AG09309 (cell line): ENCODE results near the gene FNBP1L.

ENCODE experiments used
- DNase-seq: peaks from one replicate; pipeline ENCODE4 v3.0.0-alpha.2; 2010; ENCODE audit warnings: low read depth
- H3K4me3 ChIP-seq: 2 replicates; pipeline ENCODE4 v1.5.1; 2011; ENCODE audit warnings: mild to moderate bottlenecking, low read depth, low read length, moderate library complexity; ENCODE audit not compliant: control insufficient read depth
- TF ChIP-seq, protein P1 (sequence below): IDR thresholded peaks from 2 replicates; pipeline ENCODE4 v1.5.1; 2011; ENCODE audit warnings: mild to moderate bottlenecking, low read depth, low read length, inconsistent platforms; ENCODE audit not compliant: insufficient read depth, control insufficient read depth; ENCODE audit errors: missing control alignments

FNBP1L gene

DNA sequence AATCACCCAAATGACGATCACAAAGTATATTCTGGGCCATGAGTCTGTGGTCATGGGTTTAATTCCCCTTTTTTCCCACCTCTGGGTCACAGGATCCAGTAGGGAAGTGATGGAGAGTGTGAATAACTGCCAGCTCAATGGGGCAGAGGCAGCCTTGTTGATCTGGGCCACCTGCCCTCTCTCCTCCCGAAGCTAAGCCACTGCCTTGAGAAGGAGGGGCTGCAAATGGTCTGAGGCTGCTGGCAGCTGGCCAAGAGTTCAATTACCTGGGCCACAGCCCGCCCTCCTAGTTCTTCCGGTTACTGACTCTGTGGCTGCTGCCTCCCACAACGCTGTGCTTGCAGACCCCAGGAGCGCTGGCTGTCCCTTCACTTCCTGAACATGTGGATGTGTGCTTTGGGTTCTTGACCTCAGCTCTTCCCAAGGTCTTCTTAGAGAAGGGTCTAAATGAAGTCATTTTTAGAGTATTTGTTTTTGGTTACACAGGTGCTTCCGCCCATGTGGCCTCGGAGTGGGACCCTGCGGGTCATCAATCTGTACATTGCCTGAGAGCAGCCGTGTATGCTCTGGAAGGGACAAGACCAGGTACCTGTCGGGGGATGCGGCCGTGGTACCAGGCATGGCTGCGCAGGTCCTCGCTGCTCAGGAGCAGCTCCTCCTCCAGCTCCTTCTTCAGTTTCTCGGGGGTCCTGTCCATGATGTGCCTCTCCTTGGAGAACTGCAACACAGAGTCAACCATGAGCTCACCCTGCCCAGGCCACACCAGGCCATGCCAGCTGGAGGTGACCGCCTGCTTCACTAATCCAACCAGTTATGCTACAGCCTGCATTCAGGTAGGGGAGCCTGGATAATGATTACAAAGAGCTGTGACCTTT lies 144.0 kb downstream of the FNBP1L start:
- TF ChIP-seq, protein P1, sequence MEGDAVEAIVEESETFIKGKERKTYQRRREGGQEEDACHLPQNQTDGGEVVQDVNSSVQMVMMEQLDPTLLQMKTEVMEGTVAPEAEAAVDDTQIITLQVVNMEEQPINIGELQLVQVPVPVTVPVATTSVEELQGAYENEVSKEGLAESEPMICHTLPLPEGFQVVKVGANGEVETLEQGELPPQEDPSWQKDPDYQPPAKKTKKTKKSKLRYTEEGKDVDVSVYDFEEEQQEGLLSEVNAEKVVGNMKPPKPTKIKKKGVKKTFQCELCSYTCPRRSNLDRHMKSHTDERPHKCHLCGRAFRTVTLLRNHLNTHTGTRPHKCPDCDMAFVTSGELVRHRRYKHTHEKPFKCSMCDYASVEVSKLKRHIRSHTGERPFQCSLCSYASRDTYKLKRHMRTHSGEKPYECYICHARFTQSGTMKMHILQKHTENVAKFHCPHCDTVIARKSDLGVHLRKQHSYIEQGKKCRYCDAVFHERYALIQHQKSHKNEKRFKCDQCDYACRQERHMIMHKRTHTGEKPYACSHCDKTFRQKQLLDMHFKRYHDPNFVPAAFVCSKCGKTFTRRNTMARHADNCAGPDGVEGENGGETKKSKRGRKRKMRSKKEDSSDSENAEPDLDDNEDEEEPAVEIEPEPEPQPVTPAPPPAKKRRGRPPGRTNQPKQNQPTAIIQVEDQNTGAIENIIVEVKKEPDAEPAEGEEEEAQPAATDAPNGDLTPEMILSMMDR, result no peak
- H3K4me3 ChIP-seq, result no peak overlapping the region
- DNase-seq, result no peak

- DNase-seq, result no peak
- H3K4me3 ChIP-seq, result no peak overlapping the region
These were observed 144.6 kb downstream of the FNBP1L start for GRCh38 chr1:93592551-93592949.

GRCh38 chr1:93593854-93594602 lies 146.1 kb downstream of the FNBP1L start:
- no peak overlapping the region for H3K4me3 ChIP-seq
- no peak for DNase-seq
- TF ChIP-seq, protein P1, result no peak

More at GRCh38 chr1:93592551-93592949, 144.6 kb downstream of the FNBP1L start:
- TF ChIP-seq, protein P1, result no peak

DNA sequence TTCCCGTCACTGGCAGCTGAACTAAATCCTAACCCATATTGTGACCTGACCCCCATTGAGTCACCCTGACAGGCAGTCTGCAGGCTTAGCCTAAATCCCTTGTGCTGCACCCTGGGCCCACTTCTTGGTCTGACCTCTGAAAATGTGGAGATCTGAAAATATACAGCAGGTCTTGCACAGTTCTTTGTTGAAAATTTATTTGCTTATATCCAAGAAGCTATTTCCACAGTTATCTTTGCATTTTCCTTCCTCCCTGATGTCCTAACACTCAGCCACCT lies 146.6 kb downstream of the FNBP1L start:
- no peak for DNase-seq
- no peak overlapping the region for H3K4me3 ChIP-seq
- TF ChIP-seq, protein P1, result no peak

DNA sequence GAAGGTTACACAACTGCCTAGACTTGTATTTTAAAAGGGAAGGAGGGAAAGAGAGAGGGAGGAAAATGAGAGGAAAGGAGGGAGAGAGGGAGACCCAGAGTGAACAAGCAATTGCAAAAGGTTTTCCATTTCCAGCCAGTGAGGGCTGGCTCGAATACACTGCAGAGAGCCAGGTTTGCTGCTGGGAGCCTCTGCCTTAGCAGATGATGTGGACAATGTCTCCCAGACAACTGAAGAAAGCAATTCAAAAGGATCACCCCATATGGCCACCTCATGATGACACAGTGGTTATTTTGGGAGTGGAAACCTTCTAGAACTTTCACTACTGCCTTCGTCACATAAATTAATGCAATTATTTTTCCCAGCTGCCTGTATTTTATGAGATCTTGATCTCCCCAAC lies 147.3 kb downstream of the FNBP1L start:
- DNase-seq, result no peak
- no peak overlapping the region for H3K4me3 ChIP-seq
- TF ChIP-seq, protein P1, result no peak

DNA sequence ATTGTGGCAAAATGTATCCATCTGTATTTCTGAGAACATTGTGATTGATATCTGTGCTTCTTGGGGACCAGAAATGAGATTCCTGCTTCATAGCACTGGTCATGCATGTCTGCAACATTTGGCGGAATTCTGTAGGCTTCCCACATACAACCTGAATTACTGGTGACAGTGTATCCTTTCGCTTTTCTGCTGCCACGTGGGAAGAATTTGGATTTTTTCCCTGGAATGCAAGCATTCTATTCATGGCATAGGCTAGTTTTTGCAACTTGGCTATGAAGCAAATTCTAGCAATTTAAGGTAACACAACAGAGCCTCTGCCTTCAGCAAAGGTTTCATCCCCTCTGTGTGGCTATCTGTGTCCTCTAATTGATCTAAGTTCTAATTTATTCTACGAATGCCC lies 147.8 kb downstream of the FNBP1L start:
- TF ChIP-seq, protein P1, result no peak

More for the DNA sequence above, 147.8 kb downstream of the FNBP1L start:
- no peak for DNase-seq
- no peak overlapping the region for H3K4me3 ChIP-seq
